HEK293 (cell line): Measurements from ENCODE around the gene CHI3L1.

Experiments used
- BCL11A ChIP-seq: fragments of 450-650 bp; formaldehyde crosslinking; IDR thresholded peaks from 2 replicates; pipeline ENCODE4 v1.5.1; 2016; ENCODE audit warnings: low read depth, missing biosample characterization, missing genetic modification characterization
- BCL11B ChIP-seq: fragments of 450-650 bp; formaldehyde crosslinking; IDR thresholded peaks from 2 replicates; pipeline ENCODE4 v1.5.1; 2016; ENCODE audit warnings: low read depth, missing biosample characterization, missing genetic modification characterization
- MZF1 ChIP-seq: fragments of 450-650 bp; formaldehyde crosslinking; IDR thresholded peaks from 2 replicates; pipeline ENCODE4 v1.5.1; 2017; ENCODE audit warnings: missing biosample characterization, missing genetic modification characterization, borderline replicate concordance
- OVOL3 ChIP-seq: fragments of 450-650 bp; formaldehyde crosslinking; IDR thresholded peaks from 2 replicates; pipeline ENCODE4 v1.5.1; 2016; ENCODE audit warnings: missing biosample characterization, missing genetic modification characterization
- ZBTB17 ChIP-seq: fragments of 450-650 bp; formaldehyde crosslinking; IDR thresholded peaks from 2 replicates; pipeline ENCODE4 v1.5.1; 2016; ENCODE audit warnings: missing biosample characterization, missing genetic modification characterization
- TF ChIP-seq, protein P1 (sequence below): fragments of 450-650 bp; formaldehyde crosslinking; IDR thresholded peaks from 2 replicates; pipeline ENCODE4 v1.5.1; 2016; ENCODE audit warnings: missing biosample characterization, missing genetic modification characterization
- TF ChIP-seq, protein P2 (sequence below): fragments of 450-650 bp; formaldehyde crosslinking; IDR thresholded peaks from 2 replicates; pipeline ENCODE4 v1.5.1; 2016; ENCODE audit warnings: missing biosample characterization, missing genetic modification characterization
- TF ChIP-seq, protein P3 (sequence below): fragments of 450-650 bp; formaldehyde crosslinking; IDR thresholded peaks from 2 replicates; pipeline ENCODE4 v1.5.1; 2016; ENCODE audit warnings: missing biosample characterization, missing genetic modification characterization
- TF ChIP-seq, protein P4 (sequence below): fragments of 450-650 bp; formaldehyde crosslinking; IDR thresholded peaks from 2 replicates; pipeline ENCODE4 v1.5.1; 2016; ENCODE audit warnings: missing biosample characterization, missing genetic modification characterization, low read depth
- TF ChIP-seq, protein P5 (sequence below): fragments of 450-650 bp; formaldehyde crosslinking; IDR thresholded peaks from 2 replicates; pipeline ENCODE4 v1.5.1; 2016; ENCODE audit warnings: missing biosample characterization, missing genetic modification characterization

DNA sequence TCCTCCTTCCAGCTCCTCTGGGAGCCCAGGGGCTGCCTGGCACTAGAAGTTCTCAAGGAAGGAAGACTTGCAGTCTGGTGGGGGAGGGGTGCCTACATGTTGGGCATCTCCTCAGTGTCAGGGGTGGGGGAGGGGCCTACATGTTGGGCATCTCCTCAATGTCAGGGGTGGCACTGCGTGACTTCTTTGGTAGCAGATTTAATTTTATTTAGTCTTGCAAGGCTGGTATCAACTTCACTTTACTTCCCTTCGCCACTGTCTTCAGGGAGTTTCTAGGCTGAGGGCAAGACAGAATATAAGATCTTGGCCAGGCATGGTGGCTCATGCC is 40.5 kb downstream of the CHI3L1 start:
- TF ChIP-seq, protein P1, sequence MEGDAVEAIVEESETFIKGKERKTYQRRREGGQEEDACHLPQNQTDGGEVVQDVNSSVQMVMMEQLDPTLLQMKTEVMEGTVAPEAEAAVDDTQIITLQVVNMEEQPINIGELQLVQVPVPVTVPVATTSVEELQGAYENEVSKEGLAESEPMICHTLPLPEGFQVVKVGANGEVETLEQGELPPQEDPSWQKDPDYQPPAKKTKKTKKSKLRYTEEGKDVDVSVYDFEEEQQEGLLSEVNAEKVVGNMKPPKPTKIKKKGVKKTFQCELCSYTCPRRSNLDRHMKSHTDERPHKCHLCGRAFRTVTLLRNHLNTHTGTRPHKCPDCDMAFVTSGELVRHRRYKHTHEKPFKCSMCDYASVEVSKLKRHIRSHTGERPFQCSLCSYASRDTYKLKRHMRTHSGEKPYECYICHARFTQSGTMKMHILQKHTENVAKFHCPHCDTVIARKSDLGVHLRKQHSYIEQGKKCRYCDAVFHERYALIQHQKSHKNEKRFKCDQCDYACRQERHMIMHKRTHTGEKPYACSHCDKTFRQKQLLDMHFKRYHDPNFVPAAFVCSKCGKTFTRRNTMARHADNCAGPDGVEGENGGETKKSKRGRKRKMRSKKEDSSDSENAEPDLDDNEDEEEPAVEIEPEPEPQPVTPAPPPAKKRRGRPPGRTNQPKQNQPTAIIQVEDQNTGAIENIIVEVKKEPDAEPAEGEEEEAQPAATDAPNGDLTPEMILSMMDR: no peak
- no peak for TF ChIP-seq BCL11B (tag by site-specific recombination)
- TF ChIP-seq, protein P2, sequence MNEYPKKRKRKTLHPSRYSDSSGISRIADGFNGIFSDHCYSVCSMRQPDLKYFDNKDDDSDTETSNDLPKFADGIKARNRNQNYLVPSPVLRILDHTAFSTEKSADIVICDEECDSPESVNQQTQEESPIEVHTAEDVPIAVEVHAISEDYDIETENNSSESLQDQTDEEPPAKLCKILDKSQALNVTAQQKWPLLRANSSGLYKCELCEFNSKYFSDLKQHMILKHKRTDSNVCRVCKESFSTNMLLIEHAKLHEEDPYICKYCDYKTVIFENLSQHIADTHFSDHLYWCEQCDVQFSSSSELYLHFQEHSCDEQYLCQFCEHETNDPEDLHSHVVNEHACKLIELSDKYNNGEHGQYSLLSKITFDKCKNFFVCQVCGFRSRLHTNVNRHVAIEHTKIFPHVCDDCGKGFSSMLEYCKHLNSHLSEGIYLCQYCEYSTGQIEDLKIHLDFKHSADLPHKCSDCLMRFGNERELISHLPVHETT: no peak
- TF ChIP-seq ZBTB17 (tag by site-specific recombination): no peak
- TF ChIP-seq, protein P3, sequence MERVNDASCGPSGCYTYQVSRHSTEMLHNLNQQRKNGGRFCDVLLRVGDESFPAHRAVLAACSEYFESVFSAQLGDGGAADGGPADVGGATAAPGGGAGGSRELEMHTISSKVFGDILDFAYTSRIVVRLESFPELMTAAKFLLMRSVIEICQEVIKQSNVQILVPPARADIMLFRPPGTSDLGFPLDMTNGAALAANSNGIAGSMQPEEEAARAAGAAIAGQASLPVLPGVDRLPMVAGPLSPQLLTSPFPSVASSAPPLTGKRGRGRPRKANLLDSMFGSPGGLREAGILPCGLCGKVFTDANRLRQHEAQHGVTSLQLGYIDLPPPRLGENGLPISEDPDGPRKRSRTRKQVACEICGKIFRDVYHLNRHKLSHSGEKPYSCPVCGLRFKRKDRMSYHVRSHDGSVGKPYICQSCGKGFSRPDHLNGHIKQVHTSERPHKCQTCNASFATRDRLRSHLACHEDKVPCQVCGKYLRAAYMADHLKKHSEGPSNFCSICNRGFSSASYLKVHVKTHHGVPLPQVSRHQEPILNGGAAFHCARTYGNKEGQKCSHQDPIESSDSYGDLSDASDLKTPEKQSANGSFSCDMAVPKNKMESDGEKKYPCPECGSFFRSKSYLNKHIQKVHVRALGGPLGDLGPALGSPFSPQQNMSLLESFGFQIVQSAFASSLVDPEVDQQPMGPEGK (tag by site-specific recombination): no peak
- TF ChIP-seq, protein P4, sequence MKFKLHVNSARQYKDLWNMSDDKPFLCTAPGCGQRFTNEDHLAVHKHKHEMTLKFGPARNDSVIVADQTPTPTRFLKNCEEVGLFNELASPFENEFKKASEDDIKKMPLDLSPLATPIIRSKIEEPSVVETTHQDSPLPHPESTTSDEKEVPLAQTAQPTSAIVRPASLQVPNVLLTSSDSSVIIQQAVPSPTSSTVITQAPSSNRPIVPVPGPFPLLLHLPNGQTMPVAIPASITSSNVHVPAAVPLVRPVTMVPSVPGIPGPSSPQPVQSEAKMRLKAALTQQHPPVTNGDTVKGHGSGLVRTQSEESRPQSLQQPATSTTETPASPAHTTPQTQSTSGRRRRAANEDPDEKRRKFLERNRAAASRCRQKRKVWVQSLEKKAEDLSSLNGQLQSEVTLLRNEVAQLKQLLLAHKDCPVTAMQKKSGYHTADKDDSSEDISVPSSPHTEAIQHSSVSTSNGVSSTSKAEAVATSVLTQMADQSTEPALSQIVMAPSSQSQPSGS (tag by site-specific recombination): no peak
- TF ChIP-seq BCL11A (tag by site-specific recombination): no peak
- no peak for TF ChIP-seq OVOL3 (tag by site-specific recombination)
- TF ChIP-seq, protein P5, sequence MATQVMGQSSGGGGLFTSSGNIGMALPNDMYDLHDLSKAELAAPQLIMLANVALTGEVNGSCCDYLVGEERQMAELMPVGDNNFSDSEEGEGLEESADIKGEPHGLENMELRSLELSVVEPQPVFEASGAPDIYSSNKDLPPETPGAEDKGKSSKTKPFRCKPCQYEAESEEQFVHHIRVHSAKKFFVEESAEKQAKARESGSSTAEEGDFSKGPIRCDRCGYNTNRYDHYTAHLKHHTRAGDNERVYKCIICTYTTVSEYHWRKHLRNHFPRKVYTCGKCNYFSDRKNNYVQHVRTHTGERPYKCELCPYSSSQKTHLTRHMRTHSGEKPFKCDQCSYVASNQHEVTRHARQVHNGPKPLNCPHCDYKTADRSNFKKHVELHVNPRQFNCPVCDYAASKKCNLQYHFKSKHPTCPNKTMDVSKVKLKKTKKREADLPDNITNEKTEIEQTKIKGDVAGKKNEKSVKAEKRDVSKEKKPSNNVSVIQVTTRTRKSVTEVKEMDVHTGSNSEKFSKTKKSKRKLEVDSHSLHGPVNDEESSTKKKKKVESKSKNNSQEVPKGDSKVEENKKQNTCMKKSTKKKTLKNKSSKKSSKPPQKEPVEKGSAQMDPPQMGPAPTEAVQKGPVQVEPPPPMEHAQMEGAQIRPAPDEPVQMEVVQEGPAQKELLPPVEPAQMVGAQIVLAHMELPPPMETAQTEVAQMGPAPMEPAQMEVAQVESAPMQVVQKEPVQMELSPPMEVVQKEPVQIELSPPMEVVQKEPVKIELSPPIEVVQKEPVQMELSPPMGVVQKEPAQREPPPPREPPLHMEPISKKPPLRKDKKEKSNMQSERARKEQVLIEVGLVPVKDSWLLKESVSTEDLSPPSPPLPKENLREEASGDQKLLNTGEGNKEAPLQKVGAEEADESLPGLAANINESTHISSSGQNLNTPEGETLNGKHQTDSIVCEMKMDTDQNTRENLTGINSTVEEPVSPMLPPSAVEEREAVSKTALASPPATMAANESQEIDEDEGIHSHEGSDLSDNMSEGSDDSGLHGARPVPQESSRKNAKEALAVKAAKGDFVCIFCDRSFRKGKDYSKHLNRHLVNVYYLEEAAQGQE (tag by site-specific recombination): no peak
- no peak for TF ChIP-seq MZF1 (tag by site-specific recombination)
